Adrenal gland (tissue), 5 donors: ENCODE measurements around the gene TRPV5.

Experiments used
- CTCF ChIP-seq, 6 experiments: fragments of 450-650 bp in 4 of 6; fragments of 200-600 bp in 2 of 6; sonication (generic) in 1 of 6; IDR thresholded peaks; 1 replicate in 5 of 6; 2 replicates in 1 of 6; pipeline versions ENCODE4 v1.5.1 to v1.8.0; 2016 to 2021; ENCODE audit warnings: antibody characterized with exemption in 6 of 6, mild to moderate bottlenecking in 2 of 6, moderate library complexity in 1 of 6
- POLR2A ChIP-seq, 2 donors: fragments of 450-650 bp; IDR thresholded peaks; one replicate each; pipeline ENCODE4 v1.6.1; 2017; ENCODE audit warnings: antibody characterized with exemption in 2 of 2, mild to moderate bottlenecking in 2 of 2, moderate library complexity in 1 of 2
- donor health status: DM: no; HTN: no; CAD: no.

- TF ChIP-seq CTCF (IDR thresholded peaks at IDR 0.05) (no peak), POLR2A (IDR thresholded peaks at IDR 0.05) (no peak)
Measured at GRCh38 chr7:142876991-142877910, 56.3 kb downstream of the TRPV5 start.
